H1 (cell line): ENCODE measurements around the gene RNF182. TPM values are rescaled to one million over a fixed set of nuclear protein-coding genes. Genes with fewer than 3 reads are reported as not detected.

Experiments
- CTCF ChIA-PET: fragments of 300-600 bp; sonication (Branson Sonifier 250); formaldehyde crosslinking; loops from one replicate; lab custom pipeline; 2021; ENCODE audit not compliant: partially characterized antibody; lab: Charles Lee
- POLR2A ChIA-PET: fragments of 300-600 bp; sonication (Branson Sonifier 250); formaldehyde crosslinking; loops from one replicate; lab custom pipeline; 2021; ENCODE audit warnings: inconsistent platforms; ENCODE audit not compliant: partially characterized antibody; lab: Charles Lee
- DNase-seq, 2 experiments: peaks; one replicate each; pipeline versions ENCODE4 v3.0.0 to v3.0.0-alpha.2; 2010 to 2022; ENCODE audit warnings: low spot score in 2 of 2, low read depth in 1 of 2, mixed read lengths in 1 of 2
- FAIRE-seq: peaks from 2 replicates; lab custom pipeline; 2011; peaks lifted over from hg19 to GRCh38; lab: Jason Lieb, UNC
- H2AFZ ChIP-seq: 2 replicates; pipeline ENCODE4 v1.8.1; 2012; ENCODE audit warnings: low read length, inconsistent platforms
- H2AK5ac ChIP-seq: 2 replicates; pipeline ENCODE4 v1.6.1; 2013; ENCODE audit warnings: low read depth, low read length
- H2BK120ac ChIP-seq: replicated peaks from 2 replicates; pipeline ENCODE3; 2013; ENCODE audit warnings: low read depth, low read length, inconsistent platforms
- H2BK12ac ChIP-seq: 2 replicates; pipeline ENCODE4 v1.6.1; 2013; ENCODE audit warnings: low read depth, low read length
- H2BK15ac ChIP-seq: 2 replicates; pipeline ENCODE4 v1.6.1; 2013; ENCODE audit warnings: low read length
- H2BK20ac ChIP-seq: 2 replicates; pipeline ENCODE4 v1.6.1; 2013; ENCODE audit warnings: low read length
- H2BK5ac ChIP-seq: 2 replicates; pipeline ENCODE4 v1.6.1; 2013; ENCODE audit warnings: low read depth, low read length
- H3K14ac ChIP-seq: 2 replicates; pipeline ENCODE4 v1.6.1; 2013; ENCODE audit warnings: inconsistent platforms; ENCODE audit not compliant: insufficient read length
- H3K18ac ChIP-seq: 2 replicates; pipeline ENCODE4 v1.6.1; 2013; ENCODE audit warnings: low read length; ENCODE audit errors: extremely low read depth
- H3K23ac ChIP-seq: 2 replicates; pipeline ENCODE4 v1.6.1; 2013; ENCODE audit warnings: inconsistent platforms; ENCODE audit not compliant: insufficient read length
- H3K23me2 ChIP-seq: 2 replicates; pipeline ENCODE4 v1.6.1; 2013; ENCODE audit warnings: low read depth, low read length
- H3K27ac ChIP-seq: 2 replicates; pipeline ENCODE4 v1.6.1; 2011; ENCODE audit warnings: low read depth, low read length, inconsistent platforms
- H3K27me3 ChIP-seq, 4 experiments: replicated peaks in 1 of 4; 1 replicate in 1 of 4; 2 replicates in 3 of 4; pipeline versions ENCODE4 v1.6.1 to v1.8.1; 2011 to 2013; ENCODE audit warnings: low read length in 3 of 4, mild to moderate bottlenecking in 3 of 4, inconsistent platforms in 2 of 4, mixed read lengths in 2 of 4, moderate library complexity in 1 of 4; ENCODE audit not compliant: control insufficient read depth in 3 of 4, insufficient read depth in 3 of 4; ENCODE audit errors: extremely low read depth in 1 of 4
- H3K36me3 ChIP-seq, 4 experiments: 2 replicates each; pipeline versions ENCODE4 v1.6.1 to v1.8.1; 2011 to 2013; ENCODE audit warnings: mild to moderate bottlenecking in 4 of 4, low read length in 3 of 4, moderate library complexity in 2 of 4, control low read depth in 1 of 4, inconsistent platforms in 1 of 4; ENCODE audit not compliant: insufficient read depth in 4 of 4, control insufficient read depth in 2 of 4
- H3K4ac ChIP-seq: replicated peaks from 2 replicates; pipeline ENCODE3; 2013; ENCODE audit warnings: low read length, low read depth, mixed read lengths, inconsistent platforms; ENCODE audit not compliant: insufficient read length
- H3K4me1 ChIP-seq, 4 experiments: replicated peaks in 1 of 4; 1 replicate in 1 of 4; 2 replicates in 3 of 4; pipeline versions ENCODE4 v1.6.1 to v1.8.1; 2011 to 2013; ENCODE audit warnings: low read length in 3 of 4, inconsistent platforms in 2 of 4, mixed read lengths in 1 of 4; ENCODE audit not compliant: insufficient read depth in 4 of 4, control insufficient read depth in 3 of 4
- H3K4me2 ChIP-seq, 2 experiments: 2 replicates each; pipeline versions ENCODE4 v1.6.1 to v1.8.1; 2011 to 2013; ENCODE audit warnings: low read depth in 2 of 2, low read length in 2 of 2, control low read depth in 1 of 2, inconsistent platforms in 1 of 2, mild to moderate bottlenecking in 1 of 2; ENCODE audit not compliant: insufficient read depth in 1 of 2
- H3K4me3 ChIP-seq, 4 experiments: fragments of 200-600, 300-600 bp in 1 of 4; sonication (generic), shearing (Covaris generic), sonication (Bioruptor Twin) in 1 of 4; 2 replicates each; pipeline versions ENCODE4 v1.5.1 to v1.8.1; 2011 to 2016; ENCODE audit warnings: low read length in 4 of 4, low read depth in 3 of 4, control low read depth in 2 of 4, inconsistent platforms in 2 of 4, mild to moderate bottlenecking in 2 of 4, mixed read lengths in 1 of 4, moderate library complexity in 1 of 4; ENCODE audit not compliant: insufficient read depth in 2 of 4; ENCODE audit errors: extremely low read depth in 1 of 4
- H3K56ac ChIP-seq: replicated peaks from 2 replicates; pipeline ENCODE3; 2013; ENCODE audit warnings: low read depth, mild to moderate bottlenecking, mixed read lengths, low read length, inconsistent platforms; ENCODE audit not compliant: insufficient read length
- H3K79me1 ChIP-seq: 2 replicates; pipeline ENCODE4 v1.6.1; 2013; ENCODE audit warnings: low read depth, low read length, control low read depth
- H3K79me2 ChIP-seq, 2 experiments: 2 replicates each; pipeline versions ENCODE4 v1.6.1 to v1.8.1; 2012 to 2013; ENCODE audit warnings: low read length in 2 of 2, mild to moderate bottlenecking in 2 of 2, inconsistent platforms in 1 of 2; ENCODE audit not compliant: insufficient read depth in 2 of 2, control insufficient read depth in 1 of 2
- H3K9ac ChIP-seq, 4 experiments: replicated peaks in 1 of 4; 1 replicate in 1 of 4; 2 replicates in 3 of 4; pipeline versions ENCODE4 v1.6.1 to v1.8.1; 2011 to 2013; ENCODE audit warnings: low read depth in 3 of 4, low read length in 3 of 4, control low read depth in 2 of 4, mild to moderate bottlenecking in 2 of 4, moderate library complexity in 2 of 4, inconsistent platforms in 1 of 4; ENCODE audit errors: extremely low read depth in 1 of 4
- H3K9me3 ChIP-seq, 2 experiments: 2 replicates each; pipeline versions ENCODE4 v1.6.1 to v1.8.1; 2012 to 2013; ENCODE audit warnings: mild to moderate bottlenecking in 2 of 2, moderate library complexity in 2 of 2, control low read depth in 1 of 2, inconsistent platforms in 1 of 2, low read depth in 1 of 2, low read length in 1 of 2, mixed read lengths in 1 of 2; ENCODE audit not compliant: insufficient read depth in 2 of 2
- H4K20me1 ChIP-seq, 2 experiments: replicated peaks in 1 of 2; 2 replicates each; pipeline versions ENCODE3 to v1.8.1; 2011 to 2013; ENCODE audit warnings: inconsistent platforms in 2 of 2, low read length in 2 of 2, mild to moderate bottlenecking in 1 of 2; ENCODE audit not compliant: insufficient read depth in 2 of 2, control insufficient read depth in 1 of 2
- H4K5ac ChIP-seq: 2 replicates; pipeline ENCODE4 v1.6.1; 2013; ENCODE audit warnings: low read length, low read depth, mixed read lengths, inconsistent platforms; ENCODE audit not compliant: insufficient read length
- H4K8ac ChIP-seq: 2 replicates; pipeline ENCODE4 v1.8.0; 2013; ENCODE audit warnings: mild to moderate bottlenecking, moderate library complexity, low read length, inconsistent platforms; ENCODE audit not compliant: insufficient read depth; ENCODE audit errors: extremely low read depth
- H4K91ac ChIP-seq: replicated peaks from 2 replicates; pipeline ENCODE3; 2013; ENCODE audit warnings: low read length, mixed read lengths, inconsistent platforms; ENCODE audit not compliant: insufficient read length
- CBX5 ChIP-seq: fragments of 300-800, 300-1000 bp; sonication (generic); IDR thresholded peaks from 2 replicates; pipeline ENCODE4 v1.7.1; 2016; ENCODE audit warnings: antibody characterized with exemption, low read length, low read depth
- GABPA ChIP-seq: IDR thresholded peaks from 2 replicates; pipeline ENCODE4 v1.6.1; 2011; ENCODE audit warnings: mild to moderate bottlenecking, low read length, moderate library complexity, borderline replicate concordance; ENCODE audit not compliant: insufficient read depth
- KDM4A ChIP-seq: IDR thresholded peaks from one replicate; pipeline ENCODE4 v1.7.1; 2012; ENCODE audit warnings: low read depth, mild to moderate bottlenecking, moderate library complexity, low read length, inconsistent platforms; ENCODE audit not compliant: severe bottlenecking
- PHF8 ChIP-seq: fragments of 200-600 bp; sonication (generic); conservative IDR thresholded peaks from 2 replicates; pipeline ENCODE4 v1.7.1; 2012; ENCODE audit warnings: low read depth, mild to moderate bottlenecking, inconsistent platforms, low read length, moderate library complexity
- POLR2AphosphoS5 ChIP-seq: IDR thresholded peaks from 2 replicates; pipeline ENCODE4 v1.6.1; 2011; ENCODE audit warnings: low read depth, low read length
- RXRA ChIP-seq: IDR thresholded peaks from 2 replicates; pipeline ENCODE4 v1.6.1; 2011; ENCODE audit warnings: low read depth, mild to moderate bottlenecking, low read length, moderate library complexity; ENCODE audit not compliant: insufficient read depth
- SIN3A ChIP-seq, 2 experiments: IDR thresholded peaks in 1 of 2; conservative IDR thresholded peaks in 1 of 2; 2 replicates each; pipeline ENCODE4 v1.6.1; 2011 to 2012; ENCODE audit warnings: low read length in 2 of 2, improper control_type of control experiment in 1 of 2, low read depth in 1 of 2, mild to moderate bottlenecking in 1 of 2
- SIRT6 ChIP-seq: IDR thresholded peaks from one replicate; pipeline ENCODE4 v1.7.1; 2012; ENCODE audit warnings: low read length, inconsistent platforms
- SUZ12 ChIP-seq: fragments of 200-600 bp; sonication (generic); IDR thresholded peaks from 2 replicates; pipeline ENCODE4 v1.6.1; 2012; ENCODE audit warnings: mild to moderate bottlenecking, inconsistent platforms, low read length, moderate library complexity, mixed read lengths
- TEAD4 ChIP-seq: IDR thresholded peaks from 2 replicates; pipeline ENCODE4 v1.6.1; 2012; ENCODE audit warnings: low read depth, low read length, inconsistent platforms, mixed read lengths
- YY1 ChIP-seq: IDR thresholded peaks from 2 replicates; pipeline ENCODE4 v1.6.1; 2011; ENCODE audit warnings: low read depth, mild to moderate bottlenecking, low read length
- WGBS, 2 experiments: shearing (Covaris generic) in 1 of 2; methylation state at CpG; one replicate each; pipeline versions ENCODE4 v1.1.6 to v1.1.7; 2013 to 2015; ENCODE audit warnings: low lambda C conversion rate in 2 of 2, mixed read lengths in 2 of 2, inconsistent platforms in 1 of 2, low coverage in 1 of 2, missing lambda C conversion rate in 1 of 2; ENCODE audit not compliant: insufficient replicate concordance in 2 of 2, insufficient coverage in 1 of 2, insufficient read length in 1 of 2; ENCODE audit errors: extremely low coverage in 1 of 2, missing lambda C conversion rate in 1 of 2; 5-methylcytosine and 5-hydroxymethylcytosine counted together
- polyA plus RNA-seq, 7 experiments: library from polyadenylated mRNA; depleted of rRNA in 3 of 7; stranded (reverse) in 5 of 7; unstranded in 2 of 7; fragments of >200 nt in 5 of 7; fragments of 200-250 nt in 2 of 7; gene quantifications; 1 replicate in 5 of 7; 2 replicates in 1 of 7; 4 replicates in 1 of 7; pipeline versions ENCODE4 v1.2.1 to v1.2.3, GENCODE V29; 2011 to 2013; ENCODE audit warnings: missing spikeins in 2 of 7, mixed read lengths in 2 of 7
- total RNA-seq: library from RNA; stranded (reverse); fragmentation: NEBNext Ultra II Directional; extraction: Animal tissue kit (Norgen Biotek cat#: 25700); gene quantifications from 2 replicates; pipeline ENCODE4 v1.2.1, GENCODE V29; 2021

Gene RNF182
- total and polyA plus RNA-seq, 2 of the 8 experiments (the other 6 are each of a cell fraction or from before 2014, with no cell fraction given), result 6.2 to 10.7 TPM

DNA sequence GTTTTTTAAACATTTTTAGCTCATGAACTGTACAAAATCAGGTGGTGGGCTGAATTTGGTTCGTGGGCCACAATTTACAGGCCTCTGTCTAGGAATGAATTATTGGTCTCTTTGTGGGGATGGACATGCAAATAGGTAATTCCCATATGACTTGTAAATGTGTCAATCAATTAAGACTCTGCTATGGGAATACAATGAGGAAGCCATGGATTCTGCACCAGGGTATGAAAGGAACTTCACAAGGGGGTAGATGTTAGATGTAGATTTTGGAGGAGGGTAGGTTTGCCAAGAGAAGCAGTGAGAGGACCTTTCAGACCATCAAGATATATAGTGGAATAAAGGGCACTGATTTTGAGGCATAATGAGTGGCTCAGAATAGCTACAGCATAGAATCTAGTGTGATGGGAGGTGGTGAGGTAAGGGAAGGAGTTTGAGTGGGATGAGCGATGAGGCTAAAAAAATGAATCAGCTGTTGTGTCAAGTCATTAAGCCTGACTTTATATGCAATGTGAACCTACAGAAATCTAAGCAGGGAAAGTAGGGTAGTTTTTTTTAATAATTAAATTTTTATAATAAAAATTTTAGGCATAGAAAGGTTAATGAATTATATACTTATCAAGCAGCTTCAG lies 32.6 kb upstream of the RNF182 start:
- Histone ChIP-seq H3K23me2 (no peaks in the 10 kb centered on the region), H3K18ac (no peak overlapping the region), H3K23ac (no peak overlapping the region), H2AFZ (no peak overlapping the region), H3K27ac (no peak overlapping the region), H3K36me3 (no peaks in the 10 kb centered on the region), H4K5ac (no peak overlapping the region), H3K4me2 (no peak overlapping the region), H3K79me1 (no peaks in the 10 kb centered on the region), H4K91ac (no peak overlapping the region), H2BK15ac (no peak overlapping the region), H3K27me3 (no peaks in the 10 kb centered on the region), H2AK5ac (no peak overlapping the region), H3K56ac (peak overlapping the region; percentile 61), H3K9ac (no peak overlapping the region), H3K79me2 (no peaks in the 10 kb centered on the region), H3K4ac (no peak overlapping the region), H4K20me1 (no peaks in the 10 kb centered on the region), H2BK20ac (no peak overlapping the region), H3K14ac (peak overlapping the region; percentile 90), H4K8ac (no peak overlapping the region), H3K4me3 (no peak overlapping the region), H2BK120ac (no peak overlapping the region), H3K4me1 (no peaks in the 10 kb centered on the region), H2BK5ac (no peak overlapping the region), H3K9me3 (no peaks in the 10 kb centered on the region), H2BK12ac (no peak overlapping the region)
- FAIRE-seq (no peak), DNase-seq (no peak)
- ChIA-PET CTCF (interaction anchor here (0.6 to 3.2 kb wide), 8 partner anchors 10 to 644 kb away, joined by 3 to 12 read pairs (median 5); no protein-coding TSS in a partner anchor), POLR2A (no interaction called here)
- TF ChIP-seq CBX5 (no peak), POLR2AphosphoS5 (no peak), TEAD4 (no peak), SUZ12 (no peak), SIN3A (conservative IDR thresholded peaks at IDR 0.05 in 1 of 2, IDR thresholded peaks at IDR 0.05 in 1 of 2; ENCODE audit: low read depth in 1 of 2, low read length in 2 of 2) (no peak), RXRA (no peak), SIRT6 (no peak), YY1 (no peak), KDM4A (no peak), PHF8 (no peak), GABPA (no peak)
- WGBS, 2 experiments, result 80 to 100% methylated on average over 1 to 2 of the region's 2 CpGs
